ENCODE measurements around the gene DAAM1.

Gene DAAM1

DNA sequence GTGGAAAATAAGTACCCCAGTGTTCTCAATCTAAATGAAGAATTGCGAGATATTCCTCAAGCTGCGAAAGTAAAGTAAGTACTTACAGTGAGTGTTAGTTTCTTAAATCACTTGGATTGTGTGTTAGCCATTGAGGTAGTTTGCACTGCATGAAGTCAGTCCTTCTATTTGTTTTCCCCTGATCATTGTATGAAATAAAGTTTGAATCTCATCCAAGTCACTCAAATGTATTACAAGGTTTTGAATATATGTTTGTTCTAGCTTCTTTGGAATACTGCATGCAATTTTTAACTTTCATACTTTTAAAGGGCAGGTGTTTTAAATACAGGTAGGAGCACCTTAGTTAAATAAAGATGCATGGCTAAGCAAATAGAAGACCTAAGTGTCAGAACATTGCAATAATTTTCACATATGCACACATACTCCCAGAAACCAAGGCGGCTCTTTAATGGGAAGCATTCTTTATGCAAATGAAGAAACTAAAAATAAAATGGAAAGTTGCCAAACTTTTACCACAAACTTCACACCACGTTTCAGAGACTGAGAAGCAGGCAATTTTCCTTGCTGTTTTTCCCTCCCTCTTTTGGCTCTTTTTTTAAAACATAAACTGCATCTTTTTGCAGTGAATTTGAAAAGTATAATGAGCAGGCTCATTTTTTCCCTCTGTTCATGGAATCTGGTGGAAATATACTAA, 171.1 kb downstream of the DAAM1 start:
- TF ChIP-seq, protein P1, sequence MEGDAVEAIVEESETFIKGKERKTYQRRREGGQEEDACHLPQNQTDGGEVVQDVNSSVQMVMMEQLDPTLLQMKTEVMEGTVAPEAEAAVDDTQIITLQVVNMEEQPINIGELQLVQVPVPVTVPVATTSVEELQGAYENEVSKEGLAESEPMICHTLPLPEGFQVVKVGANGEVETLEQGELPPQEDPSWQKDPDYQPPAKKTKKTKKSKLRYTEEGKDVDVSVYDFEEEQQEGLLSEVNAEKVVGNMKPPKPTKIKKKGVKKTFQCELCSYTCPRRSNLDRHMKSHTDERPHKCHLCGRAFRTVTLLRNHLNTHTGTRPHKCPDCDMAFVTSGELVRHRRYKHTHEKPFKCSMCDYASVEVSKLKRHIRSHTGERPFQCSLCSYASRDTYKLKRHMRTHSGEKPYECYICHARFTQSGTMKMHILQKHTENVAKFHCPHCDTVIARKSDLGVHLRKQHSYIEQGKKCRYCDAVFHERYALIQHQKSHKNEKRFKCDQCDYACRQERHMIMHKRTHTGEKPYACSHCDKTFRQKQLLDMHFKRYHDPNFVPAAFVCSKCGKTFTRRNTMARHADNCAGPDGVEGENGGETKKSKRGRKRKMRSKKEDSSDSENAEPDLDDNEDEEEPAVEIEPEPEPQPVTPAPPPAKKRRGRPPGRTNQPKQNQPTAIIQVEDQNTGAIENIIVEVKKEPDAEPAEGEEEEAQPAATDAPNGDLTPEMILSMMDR (conservative IDR thresholded peaks at IDR 0.05; ENCODE audit: low read length), result no peak
- H3K4me3 ChIP-seq (ENCODE audit: low read length), result no peak overlapping the region
- DNase-seq (ENCODE audit: low read depth), result peak; percentile 23

DNA sequence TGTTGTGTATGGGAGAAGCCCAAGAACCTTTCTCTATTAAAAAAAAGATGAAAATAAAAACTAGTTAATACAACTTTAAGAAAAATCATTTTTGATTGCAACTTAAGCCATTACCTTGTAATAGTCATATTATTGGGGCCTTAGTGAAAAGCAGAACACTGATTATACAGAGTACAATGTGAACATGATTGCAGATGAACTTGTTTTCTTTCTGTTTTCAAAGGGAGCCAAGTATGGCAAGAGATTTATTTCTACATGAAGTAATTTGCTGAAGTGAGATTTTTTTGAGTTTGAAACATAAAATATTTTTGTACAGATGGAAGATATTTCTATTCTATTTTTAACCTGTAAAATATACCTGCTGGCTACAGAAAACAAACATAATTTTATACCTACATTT, 171.8 kb downstream of the DAAM1 start:
- TF ChIP-seq, protein P1 (conservative IDR thresholded peaks at IDR 0.05; ENCODE audit: low read length), result no peak
- H3K4me3 ChIP-seq (ENCODE audit: low read length), result no peak overlapping the region
- no peak for DNase-seq (ENCODE audit: low read depth)

DNA sequence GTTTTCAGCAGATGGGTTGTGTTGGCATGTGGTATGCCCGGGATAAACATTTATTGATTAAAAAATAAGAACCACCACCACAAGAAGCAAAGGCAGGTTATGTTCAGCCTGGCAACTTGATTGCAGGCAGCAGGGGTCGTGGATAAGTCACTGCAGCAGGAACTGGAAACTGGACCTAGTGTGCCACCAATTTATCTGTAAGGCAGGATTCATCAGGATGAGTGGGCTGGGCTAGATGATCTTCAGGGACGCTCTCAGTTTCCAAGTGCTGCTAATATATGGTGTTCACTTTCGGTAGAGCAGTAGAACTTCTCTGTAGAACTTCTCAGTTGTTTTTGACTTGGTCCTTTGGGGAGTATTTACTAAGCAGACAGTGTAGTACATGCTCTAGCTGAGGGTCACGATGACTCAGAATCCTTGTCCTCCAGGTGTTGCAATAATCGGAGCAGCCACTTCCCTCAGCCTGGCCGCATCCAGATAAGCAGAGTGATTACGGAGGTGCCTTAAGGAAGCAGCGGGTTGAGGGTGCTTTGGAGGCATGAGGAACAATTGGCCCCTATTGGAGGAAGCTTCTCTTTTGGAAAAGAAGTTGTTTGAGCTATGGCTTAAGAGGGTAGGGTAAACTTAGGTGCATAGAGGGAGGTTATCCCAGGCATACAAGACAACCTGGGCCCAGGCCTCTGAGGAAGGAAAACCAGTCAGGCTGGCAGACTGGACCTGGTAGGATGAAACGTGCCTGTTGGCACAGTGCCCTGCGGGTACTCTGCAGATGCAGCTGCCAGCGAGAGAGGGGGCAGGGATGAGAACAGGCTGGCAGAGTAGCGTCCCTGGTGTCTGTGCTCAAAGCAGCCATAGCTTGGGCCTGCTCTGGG, 172.7 kb downstream of the DAAM1 start:
- DNase-seq (ENCODE audit: low read depth), result peak; percentile 43
- TF ChIP-seq, protein P1 (conservative IDR thresholded peaks at IDR 0.05; ENCODE audit: low read length), result no peak
- H3K4me3 ChIP-seq (ENCODE audit: low read length), result no peak overlapping the region

DNA sequence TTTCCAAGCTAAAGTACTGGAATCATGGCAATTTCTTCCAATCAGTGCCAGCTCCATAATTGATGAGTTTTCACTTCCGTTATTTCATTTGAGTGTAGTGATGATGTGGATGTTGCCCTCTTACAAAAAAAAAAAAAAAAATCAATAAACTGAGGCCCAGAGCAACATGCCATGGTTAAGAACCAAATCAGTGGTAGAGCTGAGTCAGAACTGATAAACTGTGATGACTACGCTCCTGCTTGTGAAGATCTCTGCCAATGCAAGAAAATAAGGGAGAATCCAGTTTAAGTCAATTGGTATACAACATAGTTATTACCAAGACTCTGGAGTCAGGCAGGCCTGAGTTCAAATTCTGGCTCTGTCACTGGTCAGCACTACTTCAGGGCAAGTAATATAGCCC, 174.0 kb downstream of the DAAM1 start:
- TF ChIP-seq, protein P1 (conservative IDR thresholded peaks at IDR 0.05; ENCODE audit: low read length), result no peak
- H3K4me3 ChIP-seq (ENCODE audit: low read length), result no peak overlapping the region
- no peak for DNase-seq (ENCODE audit: low read depth)

DNA sequence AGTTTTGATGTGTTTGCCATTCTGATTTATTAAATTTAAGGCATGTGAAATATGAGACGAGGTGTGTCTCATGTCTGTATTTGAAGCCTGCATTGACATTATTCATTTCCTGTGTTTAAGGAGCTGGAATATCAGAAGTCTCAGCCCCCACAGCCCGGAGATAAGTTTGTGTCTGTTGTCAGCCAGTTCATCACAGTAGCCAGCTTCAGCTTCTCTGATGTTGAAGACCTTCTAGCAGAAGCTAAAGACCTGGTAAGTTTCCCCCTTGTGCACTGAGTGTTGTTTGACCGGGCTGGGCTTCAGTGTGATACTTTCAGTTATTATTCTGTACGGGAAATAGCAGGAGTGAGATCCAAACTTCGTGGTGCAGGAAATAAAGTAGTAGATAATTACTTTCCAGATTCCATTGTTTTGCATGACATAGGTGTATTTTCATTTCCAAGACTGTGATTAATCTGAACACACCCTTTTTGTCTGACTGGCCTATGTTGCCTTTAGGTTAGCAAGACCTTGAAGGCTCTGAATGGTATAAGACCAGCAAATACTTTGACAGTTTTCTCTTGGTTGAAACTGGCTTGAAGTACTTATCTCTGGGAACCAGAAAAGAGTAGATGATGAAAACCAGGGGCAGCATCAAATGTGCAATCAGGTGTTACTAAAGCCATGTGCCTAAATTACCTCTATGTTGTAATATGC, 175.2 kb downstream of the DAAM1 start:
- H3K4me3 ChIP-seq (ENCODE audit: low read length), result no peak overlapping the region

DNA sequence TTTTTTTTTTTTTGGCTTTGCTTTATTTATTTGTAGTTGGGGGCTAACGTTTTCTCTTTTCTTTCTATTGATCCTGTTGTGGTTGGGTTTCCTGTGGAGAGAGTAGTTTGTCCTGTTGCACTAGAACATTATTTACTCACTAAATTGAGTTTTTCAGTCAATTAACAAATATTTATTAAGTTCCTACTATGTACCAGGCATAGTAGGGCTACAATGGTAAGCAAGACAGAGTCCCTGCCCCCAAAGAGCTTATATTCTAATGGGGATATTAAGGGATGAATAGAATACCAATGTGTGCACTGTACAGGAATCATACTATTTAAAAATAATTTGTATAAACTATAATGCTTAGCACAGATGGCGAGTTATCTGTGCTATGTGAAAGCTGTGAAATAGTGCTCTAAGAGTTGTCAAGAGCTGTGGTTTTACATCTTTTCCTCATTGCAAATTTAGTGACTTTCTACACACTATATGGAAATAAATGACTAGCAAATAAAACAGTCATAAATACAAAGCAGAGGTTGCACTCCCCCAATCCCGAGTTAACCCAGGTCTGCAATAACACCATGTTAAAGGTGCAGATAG, 181.8 kb downstream of the DAAM1 start:
- H3K4me3 ChIP-seq (ENCODE audit: low read length), result no peak overlapping the region
- TF ChIP-seq, protein P1 (conservative IDR thresholded peaks at IDR 0.05; ENCODE audit: low read length), result no peak
- no peak for DNase-seq (ENCODE audit: low read depth)

More for the DNA sequence above, 175.2 kb downstream of the DAAM1 start:
- TF ChIP-seq, protein P1 (conservative IDR thresholded peaks at IDR 0.05; ENCODE audit: low read length), result no peak
- DNase-seq (ENCODE audit: low read depth), result no peak
